Liver (tissue), 3 donors: Measurements from ENCODE around the gene BRI3.

Experiments
- EGR1 ChIP-seq, 2 donors: IDR thresholded peaks; 2 replicates each; pipeline ENCODE4 v1.6.1; 2016 to 2018; ENCODE audit warnings: antibody characterized with exemption in 2 of 2, low read depth in 2 of 2
- FOXA2 ChIP-seq: IDR thresholded peaks from 2 replicates; pipeline ENCODE4 v1.6.1; 2016; ENCODE audit warnings: antibody characterized with exemption
- NR2F2 ChIP-seq: IDR thresholded peaks from 2 replicates; pipeline ENCODE4 v1.6.1; 2016; ENCODE audit warnings: antibody characterized with exemption
- SP1 ChIP-seq: IDR thresholded peaks from 2 replicates; pipeline ENCODE4 v1.6.1; 2018; ENCODE audit warnings: antibody characterized with exemption, mild to moderate bottlenecking
- TAF1 ChIP-seq: conservative IDR thresholded peaks from 2 replicates; pipeline ENCODE4 v1.6.1; 2016; ENCODE audit warnings: antibody characterized with exemption, mild to moderate bottlenecking
- YY1 ChIP-seq: IDR thresholded peaks from 2 replicates; pipeline ENCODE4 v1.6.1; 2016; ENCODE audit warnings: antibody characterized with exemption, mild to moderate bottlenecking
- TF ChIP-seq, protein P1 (sequence below): IDR thresholded peaks from 2 replicates; pipeline ENCODE4 v1.6.1; 2016; ENCODE audit warnings: antibody characterized with exemption
- TF ChIP-seq, protein P2 (sequence below): fragments of 150-350 bp; IDR thresholded peaks from 2 replicates; pipeline ENCODE4 v1.5.1; 2017; ENCODE audit warnings: improper control_type of control experiment, low read depth, low read length; ENCODE audit not compliant: missing input control
- TF ChIP-seq, protein P3 (sequence below): IDR thresholded peaks from 2 replicates; pipeline ENCODE4 v1.6.1; 2016; ENCODE audit warnings: antibody characterized with exemption, mild to moderate bottlenecking
- TF ChIP-seq, protein P4 (sequence below): IDR thresholded peaks from 2 replicates; pipeline ENCODE4 v1.6.1; 2016; ENCODE audit warnings: antibody characterized with exemption
- donor health status: healthy.
- donor health status: healthy.

DNA sequence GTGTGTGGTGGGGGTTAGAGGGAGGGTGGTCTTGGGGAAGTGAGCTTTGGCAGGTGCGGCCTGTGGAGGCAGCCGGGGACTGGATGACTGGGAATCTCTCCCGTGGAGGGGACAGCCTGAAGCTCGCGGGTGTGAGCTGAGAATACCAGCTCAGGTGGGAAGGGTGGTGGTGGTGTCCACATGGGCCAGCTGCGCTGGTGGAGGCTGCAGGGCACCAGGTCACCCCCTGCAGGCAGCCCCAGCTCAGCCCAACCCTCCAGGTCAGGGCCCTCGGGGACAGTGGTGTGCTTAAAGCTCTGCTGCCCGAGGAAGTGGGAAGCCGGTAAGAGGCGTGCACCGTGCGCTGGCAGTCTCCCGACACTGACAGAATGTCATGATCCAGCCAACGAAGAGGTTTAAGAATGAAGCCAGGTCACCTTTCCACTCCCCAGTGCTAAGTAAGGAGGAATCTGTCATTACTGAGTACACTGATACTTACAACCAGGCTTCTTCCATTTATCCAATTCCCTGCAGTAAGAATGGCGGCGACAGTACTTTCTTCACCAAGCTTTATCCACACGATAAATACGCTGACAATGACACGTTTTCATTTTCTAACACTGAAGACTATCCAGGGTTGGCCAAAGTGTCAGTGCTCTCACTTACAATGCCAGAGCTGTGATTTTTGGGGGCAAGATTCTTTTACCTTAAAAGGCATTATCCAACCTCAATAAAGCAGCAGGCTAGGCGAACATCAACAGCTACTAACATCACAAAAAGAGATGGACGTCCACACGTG is 20.4 kb downstream of the BRI3 start:
- TF ChIP-seq, protein P1, sequence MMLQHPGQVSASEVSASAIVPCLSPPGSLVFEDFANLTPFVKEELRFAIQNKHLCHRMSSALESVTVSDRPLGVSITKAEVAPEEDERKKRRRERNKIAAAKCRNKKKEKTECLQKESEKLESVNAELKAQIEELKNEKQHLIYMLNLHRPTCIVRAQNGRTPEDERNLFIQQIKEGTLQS, result no peak
- TF ChIP-seq, protein P2, sequence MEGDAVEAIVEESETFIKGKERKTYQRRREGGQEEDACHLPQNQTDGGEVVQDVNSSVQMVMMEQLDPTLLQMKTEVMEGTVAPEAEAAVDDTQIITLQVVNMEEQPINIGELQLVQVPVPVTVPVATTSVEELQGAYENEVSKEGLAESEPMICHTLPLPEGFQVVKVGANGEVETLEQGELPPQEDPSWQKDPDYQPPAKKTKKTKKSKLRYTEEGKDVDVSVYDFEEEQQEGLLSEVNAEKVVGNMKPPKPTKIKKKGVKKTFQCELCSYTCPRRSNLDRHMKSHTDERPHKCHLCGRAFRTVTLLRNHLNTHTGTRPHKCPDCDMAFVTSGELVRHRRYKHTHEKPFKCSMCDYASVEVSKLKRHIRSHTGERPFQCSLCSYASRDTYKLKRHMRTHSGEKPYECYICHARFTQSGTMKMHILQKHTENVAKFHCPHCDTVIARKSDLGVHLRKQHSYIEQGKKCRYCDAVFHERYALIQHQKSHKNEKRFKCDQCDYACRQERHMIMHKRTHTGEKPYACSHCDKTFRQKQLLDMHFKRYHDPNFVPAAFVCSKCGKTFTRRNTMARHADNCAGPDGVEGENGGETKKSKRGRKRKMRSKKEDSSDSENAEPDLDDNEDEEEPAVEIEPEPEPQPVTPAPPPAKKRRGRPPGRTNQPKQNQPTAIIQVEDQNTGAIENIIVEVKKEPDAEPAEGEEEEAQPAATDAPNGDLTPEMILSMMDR, result no peak
- TF ChIP-seq FOXA2 (no peak), EGR1 (IDR thresholded peaks at IDR 0.05; ENCODE audit: low read depth in 2 of 2) (no peak), SP1 (peak; percentile 48), TAF1 (no peak), NR2F2 (no peak), YY1 (no peak)
- TF ChIP-seq, protein P3, sequence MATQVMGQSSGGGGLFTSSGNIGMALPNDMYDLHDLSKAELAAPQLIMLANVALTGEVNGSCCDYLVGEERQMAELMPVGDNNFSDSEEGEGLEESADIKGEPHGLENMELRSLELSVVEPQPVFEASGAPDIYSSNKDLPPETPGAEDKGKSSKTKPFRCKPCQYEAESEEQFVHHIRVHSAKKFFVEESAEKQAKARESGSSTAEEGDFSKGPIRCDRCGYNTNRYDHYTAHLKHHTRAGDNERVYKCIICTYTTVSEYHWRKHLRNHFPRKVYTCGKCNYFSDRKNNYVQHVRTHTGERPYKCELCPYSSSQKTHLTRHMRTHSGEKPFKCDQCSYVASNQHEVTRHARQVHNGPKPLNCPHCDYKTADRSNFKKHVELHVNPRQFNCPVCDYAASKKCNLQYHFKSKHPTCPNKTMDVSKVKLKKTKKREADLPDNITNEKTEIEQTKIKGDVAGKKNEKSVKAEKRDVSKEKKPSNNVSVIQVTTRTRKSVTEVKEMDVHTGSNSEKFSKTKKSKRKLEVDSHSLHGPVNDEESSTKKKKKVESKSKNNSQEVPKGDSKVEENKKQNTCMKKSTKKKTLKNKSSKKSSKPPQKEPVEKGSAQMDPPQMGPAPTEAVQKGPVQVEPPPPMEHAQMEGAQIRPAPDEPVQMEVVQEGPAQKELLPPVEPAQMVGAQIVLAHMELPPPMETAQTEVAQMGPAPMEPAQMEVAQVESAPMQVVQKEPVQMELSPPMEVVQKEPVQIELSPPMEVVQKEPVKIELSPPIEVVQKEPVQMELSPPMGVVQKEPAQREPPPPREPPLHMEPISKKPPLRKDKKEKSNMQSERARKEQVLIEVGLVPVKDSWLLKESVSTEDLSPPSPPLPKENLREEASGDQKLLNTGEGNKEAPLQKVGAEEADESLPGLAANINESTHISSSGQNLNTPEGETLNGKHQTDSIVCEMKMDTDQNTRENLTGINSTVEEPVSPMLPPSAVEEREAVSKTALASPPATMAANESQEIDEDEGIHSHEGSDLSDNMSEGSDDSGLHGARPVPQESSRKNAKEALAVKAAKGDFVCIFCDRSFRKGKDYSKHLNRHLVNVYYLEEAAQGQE, result no peak
- TF ChIP-seq, protein P4, sequence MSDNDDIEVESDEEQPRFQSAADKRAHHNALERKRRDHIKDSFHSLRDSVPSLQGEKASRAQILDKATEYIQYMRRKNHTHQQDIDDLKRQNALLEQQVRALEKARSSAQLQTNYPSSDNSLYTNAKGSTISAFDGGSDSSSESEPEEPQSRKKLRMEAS, result no peak
